ENCODE measurements around the gene DNM2. TPM values are rescaled to one million over a fixed set of nuclear protein-coding genes. Genes with fewer than 3 reads are reported as not detected.

DNM2 gene
- total RNA-seq, 4 donors from 2014 or later = 353 to 827 (median 464) TPM

DNA sequence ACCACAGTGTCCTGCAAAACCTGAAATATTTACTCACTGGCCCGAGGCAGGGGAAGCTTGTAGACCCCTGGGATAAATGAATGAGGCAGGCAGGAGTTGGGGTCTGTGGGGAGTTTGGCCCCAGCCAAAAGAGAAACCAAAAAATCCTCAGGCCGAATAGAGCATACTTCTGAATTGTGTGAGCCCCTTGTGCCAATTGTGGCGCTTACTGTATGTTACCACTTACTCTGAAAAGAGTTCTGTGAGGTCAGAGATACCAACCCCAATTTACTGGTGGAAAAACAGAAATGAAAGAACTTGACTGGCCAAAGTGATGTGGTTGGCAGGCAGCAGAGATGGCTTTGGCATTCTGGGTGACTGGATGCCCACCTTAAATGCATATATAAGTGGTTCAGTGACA lies 160.4 kb downstream of the DNM2 start:
- H3K4me1 ChIP-seq = peaks cover 0 to 26% (median 10%) of the 10 kb centered on the region in 4 donors
- TF ChIP-seq POLR2A (IDR thresholded peaks at IDR 0.05) = no peak
- TF ChIP-seq, protein P1, sequence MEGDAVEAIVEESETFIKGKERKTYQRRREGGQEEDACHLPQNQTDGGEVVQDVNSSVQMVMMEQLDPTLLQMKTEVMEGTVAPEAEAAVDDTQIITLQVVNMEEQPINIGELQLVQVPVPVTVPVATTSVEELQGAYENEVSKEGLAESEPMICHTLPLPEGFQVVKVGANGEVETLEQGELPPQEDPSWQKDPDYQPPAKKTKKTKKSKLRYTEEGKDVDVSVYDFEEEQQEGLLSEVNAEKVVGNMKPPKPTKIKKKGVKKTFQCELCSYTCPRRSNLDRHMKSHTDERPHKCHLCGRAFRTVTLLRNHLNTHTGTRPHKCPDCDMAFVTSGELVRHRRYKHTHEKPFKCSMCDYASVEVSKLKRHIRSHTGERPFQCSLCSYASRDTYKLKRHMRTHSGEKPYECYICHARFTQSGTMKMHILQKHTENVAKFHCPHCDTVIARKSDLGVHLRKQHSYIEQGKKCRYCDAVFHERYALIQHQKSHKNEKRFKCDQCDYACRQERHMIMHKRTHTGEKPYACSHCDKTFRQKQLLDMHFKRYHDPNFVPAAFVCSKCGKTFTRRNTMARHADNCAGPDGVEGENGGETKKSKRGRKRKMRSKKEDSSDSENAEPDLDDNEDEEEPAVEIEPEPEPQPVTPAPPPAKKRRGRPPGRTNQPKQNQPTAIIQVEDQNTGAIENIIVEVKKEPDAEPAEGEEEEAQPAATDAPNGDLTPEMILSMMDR (IDR thresholded peaks at IDR 0.05) = no peak
- H3K27me3 ChIP-seq = no peaks in the 10 kb centered on the region

More for the DNA sequence above, 160.4 kb downstream of the DNM2 start:
- DNase-seq = no peak
- Histone ChIP-seq H3K27ac (peak overlapping the region in 3 of 4 donors; percentile 31 to 67 (median 52)), H3K9me3 (no peaks in the 10 kb centered on the region), H3K36me3 (no peaks in the 10 kb centered on the region), H3K4me3 (no peak overlapping the region)

Small RNAs within 50 kb of the gene (small RNA-seq; reads per million reads assigned to genes)
- gene MIR199A1 (0 reads per million in 2 donors), gene MIR4748 (0 reads per million in 2 donors), gene MIR638 (0 reads per million in 2 donors), gene MIR6793 (0.32 to 0.70 reads per million in 2 donors)

Other genes starting within 250 kb of the DNM2 start
- 10 to 100 TPM; 44.2 to 53.6 (median 46.9) TPM for gene KEAP1, start 214.7 kb upstream of the DNM2 start, total RNA-seq
- gene S1PR5, start 200.6 kb upstream of the DNM2 start, total RNA-seq = not detected
- gene ATG4D, start 174.2 kb upstream of the DNM2 start, total RNA-seq = 100 to 1,000 TPM in 3 of 4 donors, 10 to 100 TPM in 1; 36.3 to 169 (median 150) TPM
- gene KRI1, start 152.1 kb upstream of the DNM2 start, total RNA-seq = 10 to 100 TPM; 16.3 to 97.4 (median 20.0) TPM
- 1 to 10 TPM; 3.3 to 7.7 (median 6.4) TPM for gene CDKN2D, start 149.1 kb upstream of the DNM2 start, total RNA-seq
- gene AP1M2, start 130.8 kb upstream of the DNM2 start, total RNA-seq = 100 to 1,000 TPM in 1 of 4 donors, 10 to 100 TPM in 3; 60.2 to 102 (median 82.5) TPM
- gene SLC44A2, start 92.5 kb upstream of the DNM2 start, total RNA-seq = 10 to 100 TPM; 24.2 to 81.7 (median 57.6) TPM
- 100 to 1,000 TPM in 3 of 4 donors, 10 to 100 TPM in 1; 73.4 to 227 (median 139) TPM for gene ILF3, start 63.7 kb upstream of the DNM2 start, total RNA-seq
- gene QTRT1, start 16.6 kb upstream of the DNM2 start, total RNA-seq = 10 to 100 TPM; 25.9 to 85.0 (median 38.3) TPM
- 10 to 100 TPM; 11.6 to 18.4 (median 16.0) TPM for gene TMED1, start 118.1 kb downstream of the DNM2 start, total RNA-seq
- gene C19orf38, start 130.3 kb downstream of the DNM2 start, total RNA-seq = 10 to 100 TPM in 1 of 4 donors, not detected in 3; 20.6 TPM
- 10 to 100 TPM; 23.8 to 40.6 (median 29.7) TPM for gene CARM1, start 153.5 kb downstream of the DNM2 start, total RNA-seq
- 10 to 100 TPM; 30.5 to 60.1 (median 49.3) TPM for gene YIPF2, start 210.6 kb downstream of the DNM2 start, total RNA-seq
- 10 to 100 TPM; 28.0 to 39.5 (median 34.1) TPM for gene TIMM29, start 210.7 kb downstream of the DNM2 start, total RNA-seq
- 100 to 1,000 TPM in 2 of 4 donors, 10 to 100 TPM in 2; 68.3 to 208 (median 114) TPM for gene SMARCA4, start 243.0 kb downstream of the DNM2 start, total RNA-seq

Data from Peyer's patch (tissue), 4 donors.